ENCODE measurements around the gene MB21D2.

MB21D2 gene

DNA sequence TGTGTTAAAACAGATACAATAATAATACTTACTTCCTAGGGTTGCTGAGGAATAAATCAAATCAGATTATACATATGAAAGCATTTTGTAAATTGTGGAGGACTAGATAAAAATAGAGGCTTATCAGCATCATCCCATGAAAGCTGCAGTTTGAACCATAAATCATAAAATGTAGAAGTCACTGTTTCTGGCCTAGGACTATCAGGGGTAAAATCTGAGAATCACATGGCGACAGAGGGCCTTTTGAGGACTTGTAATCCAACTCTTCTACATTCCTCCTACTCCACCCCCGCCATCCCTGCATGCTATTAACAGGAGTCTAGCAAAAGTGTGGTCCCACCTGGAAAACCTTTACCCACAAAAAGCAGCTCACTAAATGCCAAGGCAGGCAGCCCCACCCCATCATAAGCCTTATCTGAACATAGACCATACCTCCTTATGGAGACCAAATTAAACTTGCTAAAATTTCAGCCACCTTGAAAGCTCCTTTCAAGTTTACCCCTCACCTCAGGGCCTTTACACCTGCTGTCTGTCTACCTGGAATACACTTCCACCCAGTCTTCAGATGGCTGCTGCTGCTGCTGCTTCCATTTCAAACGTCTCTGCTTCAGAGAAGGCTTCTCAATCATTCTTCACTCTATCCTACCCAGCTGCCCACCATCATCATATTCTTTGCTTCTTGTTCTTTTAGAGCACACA, 11.5 kb downstream of the MB21D2 start:
- no peak for TF ChIP-seq FOXP2 (optimal IDR thresholded peaks at IDR 0.05; ENCODE audit: borderline replicate concordance, extremely low read depth, extremely low read length, insufficient read depth)
- no peak for TF ChIP-seq TAF1 (IDR thresholded peaks at IDR 0.05; ENCODE audit: borderline replicate concordance, insufficient read depth, low read length)
- no peak for TF ChIP-seq REST (IDR thresholded peaks at IDR 0.05; ENCODE audit: insufficient read depth in 1 of 2, low read depth in 2 of 2, low read length in 2 of 2)
- no peak for TF ChIP-seq SIN3A (IDR thresholded peaks at IDR 0.05; ENCODE audit: borderline replicate concordance, insufficient read depth, low read length)
- no peak for TF ChIP-seq POLR2AphosphoS5 (IDR thresholded peaks at IDR 0.05; ENCODE audit: low read depth, low read length)

- TF ChIP-seq SIN3A (IDR thresholded peaks at IDR 0.05; ENCODE audit: borderline replicate concordance, insufficient read depth, low read length) (no peak), REST (IDR thresholded peaks at IDR 0.05; ENCODE audit: insufficient read depth in 1 of 2, low read depth in 2 of 2, low read length in 2 of 2) (no peak), TAF1 (IDR thresholded peaks at IDR 0.05; ENCODE audit: borderline replicate concordance, insufficient read depth, low read length) (no peak), POLR2AphosphoS5 (IDR thresholded peaks at IDR 0.05; ENCODE audit: low read depth, low read length) (no peak), FOXP2 (optimal IDR thresholded peaks at IDR 0.05; ENCODE audit: borderline replicate concordance, extremely low read depth, extremely low read length, insufficient read depth) (no peak)
These were observed 12.9 kb downstream of the MB21D2 start for GRCh38 chr3:192904632-192905289.

DNA sequence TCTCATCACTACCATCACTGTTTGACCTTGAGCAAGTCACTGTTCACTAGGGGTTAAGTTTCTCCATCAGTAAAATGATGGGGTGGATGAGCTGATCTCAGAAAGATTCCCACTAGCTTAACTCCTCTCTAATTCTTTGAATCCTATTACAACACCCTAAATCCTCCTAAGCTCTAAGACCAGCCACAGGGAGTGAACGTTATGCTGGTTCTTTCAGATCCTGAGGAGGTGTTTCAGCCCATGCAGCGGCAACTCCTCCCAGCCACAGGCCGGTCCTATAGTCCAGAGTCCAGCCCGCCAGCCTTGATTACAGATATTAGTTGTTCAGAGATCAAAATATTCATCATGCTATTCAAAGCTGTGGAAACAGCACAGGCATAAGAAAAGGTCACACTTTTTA, 15.1 kb downstream of the MB21D2 start:
- TF ChIP-seq FOXP2 (optimal IDR thresholded peaks at IDR 0.05; ENCODE audit: borderline replicate concordance, extremely low read depth, extremely low read length, insufficient read depth): no peak
- no peak for TF ChIP-seq TAF1 (IDR thresholded peaks at IDR 0.05; ENCODE audit: borderline replicate concordance, insufficient read depth, low read length)
- no peak for TF ChIP-seq REST (IDR thresholded peaks at IDR 0.05; ENCODE audit: insufficient read depth in 1 of 2, low read depth in 2 of 2, low read length in 2 of 2)
- TF ChIP-seq POLR2AphosphoS5 (IDR thresholded peaks at IDR 0.05; ENCODE audit: low read depth, low read length): no peak
- no peak for TF ChIP-seq SIN3A (IDR thresholded peaks at IDR 0.05; ENCODE audit: borderline replicate concordance, insufficient read depth, low read length)

DNA sequence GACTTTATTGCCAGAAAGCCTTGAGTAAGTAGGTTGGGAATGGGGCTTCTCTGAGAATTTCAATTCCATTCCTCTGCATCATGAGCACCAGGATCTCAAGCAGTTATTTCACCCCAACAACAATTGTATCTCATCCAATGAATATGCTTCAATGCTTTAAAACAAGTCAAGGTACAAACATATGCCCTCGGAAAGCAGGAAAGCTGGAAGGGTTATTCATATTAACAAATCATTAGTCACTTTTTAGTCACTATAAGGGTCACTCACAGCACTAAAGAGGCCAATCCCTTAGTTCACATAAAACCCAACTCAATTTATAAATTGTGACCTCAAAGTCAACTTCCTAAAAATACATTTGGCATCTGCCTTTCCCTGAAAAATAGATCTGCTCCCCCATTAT, 16.2 kb downstream of the MB21D2 start:
- no peak for TF ChIP-seq POLR2AphosphoS5 (IDR thresholded peaks at IDR 0.05; ENCODE audit: low read depth, low read length)
- TF ChIP-seq REST (IDR thresholded peaks at IDR 0.05; ENCODE audit: insufficient read depth in 1 of 2, low read depth in 2 of 2, low read length in 2 of 2): no peak
- TF ChIP-seq FOXP2 (optimal IDR thresholded peaks at IDR 0.05; ENCODE audit: borderline replicate concordance, extremely low read depth, extremely low read length, insufficient read depth): no peak
- TF ChIP-seq TAF1 (IDR thresholded peaks at IDR 0.05; ENCODE audit: borderline replicate concordance, insufficient read depth, low read length): no peak
- TF ChIP-seq SIN3A (IDR thresholded peaks at IDR 0.05; ENCODE audit: borderline replicate concordance, insufficient read depth, low read length): no peak
